ENCODE results near the gene GDAP1L1. TPM values are rescaled to one million over a fixed set of nuclear protein-coding genes. Genes with fewer than 3 reads are reported as not detected.
"Not testable (repeated sequence)": the region's sequence is repeated elsewhere in the genome, so short reads cannot be mapped to it uniquely, and the experiment has no call there.

Gene GDAP1L1
- total and polyA plus RNA-seq, 2 donors (not counting 3 experiments of a cell fraction or from before 2014, with no cell fraction given): not detected

- CTCF ChIA-PET: interaction anchor here (0.7 to 2.0 kb wide), 4 partner anchors 12 to 110 kb away, joined by 3 to 6 read pairs (median 3); partner anchors contain the start of gene FITM2
- not testable (repeated sequence) for FAIRE-seq; H3K27ac ChIP-seq (ENCODE audit: insufficient read depth, low read depth, low read length)
Observed at GRCh38 chr20:44327748-44328147, 80.6 kb downstream of the GDAP1L1 start.

GRCh38 chr20:44328428-44328827 lies 81.3 kb downstream of the GDAP1L1 start:
- no peak overlapping the region for H3K4me2 ChIP-seq (ENCODE audit: insufficient read depth, low read length)
- no peak overlapping the region for H3K27ac ChIP-seq (ENCODE audit: insufficient read depth, low read depth, low read length)
- BruUV-seq (replicated peaks): no TSS peak
- H3K9ac ChIP-seq (replicated peaks; ENCODE audit: extremely low read depth, insufficient read depth, low read length): no peak overlapping the region
- H3K79me2 ChIP-seq (ENCODE audit: control insufficient read depth, insufficient read depth, low read length): no peaks in the 10 kb centered on the region
- no peaks in the 10 kb centered on the region for H3K9me1 ChIP-seq (replicated peaks; ENCODE audit: control insufficient read depth, extremely low read depth, insufficient read depth, low read length)
- TF ChIP-seq MAX (IDR thresholded peaks at IDR 0.05; ENCODE audit: insufficient read depth, insufficient read length) (no peak), CTCF (IDR thresholded peaks at IDR 0.05; ENCODE audit: extremely low read depth in 1 of 2, insufficient read depth in 1 of 2, low read depth in 1 of 2, low read length in 2 of 2) (no peak), POLR2AphosphoS5 (IDR thresholded peaks at IDR 0.05; ENCODE audit: insufficient read depth, low read depth, low read length) (no peak), JUN (IDR thresholded peaks at IDR 0.05; ENCODE audit: borderline replicate concordance, insufficient read depth, insufficient read length, low read depth) (no peak), GATA2 (IDR thresholded peaks at IDR 0.05; ENCODE audit: insufficient read depth, insufficient read length, low read depth, low read length) (no peak), POLR2A (IDR thresholded peaks at IDR 0.05; ENCODE audit: low read depth, low read length) (no peak), MYC (IDR thresholded peaks at IDR 0.05; ENCODE audit: low read depth, low read length) (no peak), EZH2 (IDR thresholded peaks at IDR 0.05; ENCODE audit: borderline replicate concordance, low read depth, low read length, severe bottlenecking) (no peak), FOS (IDR thresholded peaks at IDR 0.05; ENCODE audit: borderline replicate concordance, insufficient read depth, low read length) (no peak)
- H3K4me3 ChIP-seq (replicated peaks in 1 of 3; ENCODE audit: insufficient read depth in 1 of 3, low read depth in 1 of 3, low read length in 3 of 3): no peak overlapping the region
- FAIRE-seq: no peak
- no peaks in the 10 kb centered on the region for H4K20me1 ChIP-seq (replicated peaks; ENCODE audit: control insufficient read depth, extremely low read depth, insufficient read depth, low read length)
- H3K4me1 ChIP-seq (ENCODE audit: control insufficient read depth, extremely low read depth, insufficient read depth, low read length): no peaks in the 10 kb centered on the region
- no peak overlapping the region for H2AFZ ChIP-seq (ENCODE audit: low read depth, low read length)
- DNase-seq (ENCODE audit: low read depth, low spot score): no peak
- POLR2A ChIA-PET: no interaction called here
- H3K36me3 ChIP-seq (ENCODE audit: control insufficient read depth in 2 of 2, extremely low read depth in 1 of 2, insufficient read depth in 2 of 2, low read length in 2 of 2): no peaks in the 10 kb centered on the region
- intact Hi-C loops (cut with micrococcal nuclease): no loop called here
- dilution Hi-C loops (cut with MboI; ENCODE audit: extremely low pct_ligation_motif_present, low sequenced_read_pairs): no loop called here
- CTCF ChIA-PET: interaction anchor here (0.9 to 2.0 kb wide), 2 partner anchors 16 to 17 kb away, joined by 3 to 6 read pairs; partner anchors contain the start of gene FITM2
- H3K27me3 ChIP-seq (ENCODE audit: control insufficient read depth in 2 of 2, insufficient read depth in 2 of 2, low read length in 2 of 2): peaks cover 0 to 3% of the 10 kb centered on the region in 2 experiments
- H3K9me3 ChIP-seq (replicated peaks; ENCODE audit: control insufficient read depth, insufficient read depth, low read length): no peaks in the 10 kb centered on the region

More at GRCh38 chr20:44327748-44328147, 80.6 kb downstream of the GDAP1L1 start:
- H3K9ac ChIP-seq (replicated peaks; ENCODE audit: extremely low read depth, insufficient read depth, low read length); intact Hi-C loops (cut with micrococcal nuclease); H3K4me2 ChIP-seq (ENCODE audit: insufficient read depth, low read length); H3K9me3 ChIP-seq (replicated peaks; ENCODE audit: control insufficient read depth, insufficient read depth, low read length); H3K4me3 ChIP-seq (replicated peaks in 1 of 3; ENCODE audit: insufficient read depth in 1 of 3, low read depth in 1 of 3, low read length in 3 of 3); H3K36me3 ChIP-seq (ENCODE audit: control insufficient read depth in 2 of 2, extremely low read depth in 1 of 2, insufficient read depth in 2 of 2, low read length in 2 of 2); H4K20me1 ChIP-seq (replicated peaks; ENCODE audit: control insufficient read depth, extremely low read depth, insufficient read depth, low read length); H3K79me2 ChIP-seq (ENCODE audit: control insufficient read depth, insufficient read depth, low read length); H3K27me3 ChIP-seq (ENCODE audit: control insufficient read depth in 2 of 2, insufficient read depth in 2 of 2, low read length in 2 of 2); POLR2A ChIA-PET; BruUV-seq (replicated peaks); H3K9me1 ChIP-seq (replicated peaks; ENCODE audit: control insufficient read depth, extremely low read depth, insufficient read depth, low read length); DNase-seq (ENCODE audit: low read depth, low spot score); dilution Hi-C loops (cut with MboI; ENCODE audit: extremely low pct_ligation_motif_present, low sequenced_read_pairs); H3K4me1 ChIP-seq (ENCODE audit: control insufficient read depth, extremely low read depth, insufficient read depth, low read length); H2AFZ ChIP-seq (ENCODE audit: low read depth, low read length): not testable (repeated sequence)
